Stimulated activated effector memory CD8-positive, alpha-beta T cell treated with anti-CD3 and anti-CD28 coated beads, Interleukin-12 subunit alpha, Interleukin-12 subunit beta, amount 100 ng/mL, for 72 hours (primary cell): ENCODE results near the gene RPL7A.
"Not testable (repeated sequence)": the region's sequence is repeated elsewhere in the genome, so short reads cannot be mapped to it uniquely, and the experiment has no call there.

Experiments used
- ATAC-seq: fragments of 150-1000 bp; cut with Tn5 transposase; 2 replicates; pipeline ENCODE4 v1.10.0; 2021
- DNase-seq, 2 donors: peaks; one replicate each; pipeline ENCODE4 v3.0.0; 2021 to 2022; ENCODE audit warnings: low spot score in 2 of 2
- H3K27ac Mint-ChIP-seq: one replicate; pipeline ENCODE4 v1.8.0; 2022; ENCODE audit warnings: mild to moderate bottlenecking, mixed read lengths
- H3K36me3 Mint-ChIP-seq: one replicate; pipeline ENCODE4 v1.8.0; 2022; ENCODE audit warnings: mild to moderate bottlenecking, mixed read lengths
- H3K4me1 Mint-ChIP-seq: one replicate; pipeline ENCODE4 v1.8.0; 2022; ENCODE audit warnings: mixed read lengths
- H3K4me3 Mint-ChIP-seq: one replicate; pipeline ENCODE4 v1.8.0; 2022; ENCODE audit warnings: mild to moderate bottlenecking, mixed read lengths
- H3K9me3 Mint-ChIP-seq: one replicate; pipeline ENCODE4 v1.8.0; 2022; ENCODE audit warnings: mixed read lengths

RPL7A gene

GRCh38 chr9:133347985-133348717, at the start of gene RPL7A, which contains the start of gene MED22:
TSS of gene RPL7A (plus strand) at chr9:133348218. CDS start at chr9:133348244, 26 bp downstream.
TSS of gene MED22 (minus strand) at chr9:133348131. CDS start at chr9:133346662, 1,469 bp downstream.
- H3K4me1 Mint-ChIP-seq: peaks cover 50% of the 10 kb centered on the region
- H3K27ac Mint-ChIP-seq: peak within 1 kb of the TSS; percentile 100
- H3K4me3 Mint-ChIP-seq: peak within 1 kb of the TSS; percentile 99
- peak; percentile 81 to 96 for DNase-seq
- H3K36me3 Mint-ChIP-seq: peaks cover 92% of the 10 kb centered on the region
- ATAC-seq: peak; percentile 81
- H3K9me3 Mint-ChIP-seq: no peaks in the 10 kb centered on the region

- not testable (repeated sequence) for H3K9me3 Mint-ChIP-seq, ATAC-seq, H3K36me3 Mint-ChIP-seq, H3K4me3 Mint-ChIP-seq, DNase-seq, H3K27ac Mint-ChIP-seq, H3K4me1 Mint-ChIP-seq
Measured at GRCh38 chr9:133299996-133300395, 48.0 kb upstream of the RPL7A start.

- Mint-ChIP-seq H3K4me1 (no peaks in the 10 kb centered on the region), H3K9me3 (no peaks in the 10 kb centered on the region), H3K36me3 (no peaks in the 10 kb centered on the region), H3K27ac (no peak overlapping the region), H3K4me3 (no peak overlapping the region)
- ATAC-seq: no peak
- no peak for DNase-seq
Measured at GRCh38 chr9:133301253-133302230, 46.5 kb upstream of the RPL7A start.

- Mint-ChIP-seq H3K4me3 (no peak overlapping the region), H3K36me3 (no peaks in the 10 kb centered on the region), H3K9me3 (no peaks in the 10 kb centered on the region), H3K4me1 (no peaks in the 10 kb centered on the region), H3K27ac (no peak overlapping the region)
- DNase-seq (no peak), ATAC-seq (no peak)
Measured at GRCh38 chr9:133303266-133304157, 44.5 kb upstream of the RPL7A start.

- DNase-seq: no peak
- H3K9me3 Mint-ChIP-seq: no peaks in the 10 kb centered on the region
- no peaks in the 10 kb centered on the region for H3K36me3 Mint-ChIP-seq
- H3K4me1 Mint-ChIP-seq: no peaks in the 10 kb centered on the region
- no peak overlapping the region for H3K27ac Mint-ChIP-seq
- ATAC-seq: no peak
- H3K4me3 Mint-ChIP-seq: no peak overlapping the region
Measured at GRCh38 chr9:133304158-133304470, 43.9 kb upstream of the RPL7A start.

- no peak overlapping the region for H3K27ac Mint-ChIP-seq
- DNase-seq (no peak), ATAC-seq (no peak)
- no peaks in the 10 kb centered on the region for H3K4me1 Mint-ChIP-seq
- H3K9me3 Mint-ChIP-seq: no peaks in the 10 kb centered on the region
- no peak overlapping the region for H3K4me3 Mint-ChIP-seq
- no peaks in the 10 kb centered on the region for H3K36me3 Mint-ChIP-seq
Measured at GRCh38 chr9:133304477-133305377, 43.3 kb upstream of the RPL7A start.

GRCh38 chr9:133305731-133306130, 42.3 kb upstream of the RPL7A start:
- DNase-seq (no peak), ATAC-seq (no peak)
- Mint-ChIP-seq H3K4me1 (no peaks in the 10 kb centered on the region), H3K4me3 (no peak overlapping the region), H3K36me3 (no peaks in the 10 kb centered on the region), H3K27ac (no peak overlapping the region), H3K9me3 (no peaks in the 10 kb centered on the region)

GRCh38 chr9:133306242-133307204, 41.5 kb upstream of the RPL7A start:
- Mint-ChIP-seq H3K9me3 (no peaks in the 10 kb centered on the region), H3K36me3 (no peaks in the 10 kb centered on the region), H3K4me3 (no peak overlapping the region), H3K4me1 (no peaks in the 10 kb centered on the region), H3K27ac (no peak overlapping the region)
- no peak for DNase-seq
- ATAC-seq: no peak

- Mint-ChIP-seq H3K36me3 (no peaks in the 10 kb centered on the region), H3K4me1 (no peaks in the 10 kb centered on the region), H3K9me3 (no peaks in the 10 kb centered on the region), H3K4me3 (no peak overlapping the region), H3K27ac (no peak overlapping the region)
- DNase-seq (no peak), ATAC-seq (no peak)
Measured at GRCh38 chr9:133307301-133307700, 40.7 kb upstream of the RPL7A start.

- Mint-ChIP-seq H3K36me3 (no peaks in the 10 kb centered on the region), H3K4me1 (no peaks in the 10 kb centered on the region), H3K9me3 (no peaks in the 10 kb centered on the region), H3K4me3 (no peak overlapping the region), H3K27ac (no peak overlapping the region)
- DNase-seq (no peak), ATAC-seq (no peak)
Measured at GRCh38 chr9:133309608-133310007, 38.4 kb upstream of the RPL7A start.

GRCh38 chr9:133315997-133316396, 32.0 kb upstream of the RPL7A start:
- H3K4me3 Mint-ChIP-seq: no peak overlapping the region
- H3K4me1 Mint-ChIP-seq: no peaks in the 10 kb centered on the region
- no peak overlapping the region for H3K27ac Mint-ChIP-seq
- ATAC-seq (no peak), DNase-seq (no peak)
- no peaks in the 10 kb centered on the region for H3K9me3 Mint-ChIP-seq
- H3K36me3 Mint-ChIP-seq: no peaks in the 10 kb centered on the region

- ATAC-seq, H3K9me3 Mint-ChIP-seq, H3K36me3 Mint-ChIP-seq, H3K4me1 Mint-ChIP-seq, H3K4me3 Mint-ChIP-seq, H3K27ac Mint-ChIP-seq, DNase-seq: not testable (repeated sequence)
Measured at GRCh38 chr9:133317551-133317950, 30.5 kb upstream of the RPL7A start.

GRCh38 chr9:133320421-133320881, 27.6 kb upstream of the RPL7A start:
- no peak overlapping the region for H3K27ac Mint-ChIP-seq
- H3K4me1 Mint-ChIP-seq: peaks cover 10% of the 10 kb centered on the region
- no peaks in the 10 kb centered on the region for H3K9me3 Mint-ChIP-seq
- H3K36me3 Mint-ChIP-seq: no peaks in the 10 kb centered on the region
- DNase-seq (no peak), ATAC-seq (no peak)
- H3K4me3 Mint-ChIP-seq: no peak overlapping the region
